ENCODE results near the gene TLR7.

TLR7 gene

GRCh38 chrX:12903646-12904045 lies 36.8 kb downstream of the TLR7 start:
- Mint-ChIP-seq H3K27ac (no peak overlapping the region), H3K4me3 (no peak overlapping the region), H3K4me1 (peaks cover 11% of the 10 kb centered on the region), H3K9me3 (no peaks in the 10 kb centered on the region), H3K27me3 (no peaks in the 10 kb centered on the region), H3K36me3 (no peaks in the 10 kb centered on the region)

GRCh38 chrX:12906046-12906761 lies 39.3 kb downstream of the TLR7 start, which contains the start of gene TLR8:
TSS of gene TLR8 (plus strand) at chrX:12906620. CDS start at chrX:12906707, 87 bp downstream.
- Mint-ChIP-seq H3K36me3 (no peaks in the 10 kb centered on the region), H3K9me3 (no peaks in the 10 kb centered on the region), H3K4me3 (no peak within 1 kb of the TSS), H3K27ac (no peak within 1 kb of the TSS), H3K4me1 (peaks cover 20% of the 10 kb centered on the region), H3K27me3 (no peaks in the 10 kb centered on the region)

GRCh38 chrX:12910423-12911121 lies 43.7 kb downstream of the TLR7 start:
- Mint-ChIP-seq H3K27ac (no peak overlapping the region), H3K4me1 (peaks cover 19% of the 10 kb centered on the region), H3K9me3 (no peaks in the 10 kb centered on the region), H3K4me3 (no peak overlapping the region), H3K36me3 (no peaks in the 10 kb centered on the region), H3K27me3 (no peaks in the 10 kb centered on the region)

- Mint-ChIP-seq H3K4me1 (peaks cover 19% of the 10 kb centered on the region), H3K36me3 (no peaks in the 10 kb centered on the region)
Measured at GRCh38 chrX:12911122-12911470, 44.2 kb downstream of the TLR7 start.

GRCh38 chrX:12912791-12913482 lies 46.1 kb downstream of the TLR7 start:
- H3K4me3 Mint-ChIP-seq: no peak overlapping the region

More at GRCh38 chrX:12911122-12911470, 44.2 kb downstream of the TLR7 start:
- Mint-ChIP-seq H3K4me3 (no peak overlapping the region), H3K27ac (no peak overlapping the region), H3K27me3 (no peaks in the 10 kb centered on the region), H3K9me3 (no peaks in the 10 kb centered on the region)

GRCh38 chrX:12917753-12918152 lies 50.9 kb downstream of the TLR7 start:
- Mint-ChIP-seq H3K9me3 (no peaks in the 10 kb centered on the region), H3K27me3 (no peaks in the 10 kb centered on the region), H3K4me1 (no peaks in the 10 kb centered on the region), H3K27ac (no peak overlapping the region), H3K36me3 (no peaks in the 10 kb centered on the region), H3K4me3 (no peak overlapping the region)

More at GRCh38 chrX:12912791-12913482, 46.1 kb downstream of the TLR7 start:
- no peaks in the 10 kb centered on the region for H3K9me3 Mint-ChIP-seq
- peaks cover 19% of the 10 kb centered on the region for H3K4me1 Mint-ChIP-seq
- H3K27ac Mint-ChIP-seq: no peak overlapping the region
- no peaks in the 10 kb centered on the region for H3K27me3 Mint-ChIP-seq
- H3K36me3 Mint-ChIP-seq: no peaks in the 10 kb centered on the region

GRCh38 chrX:12919051-12919450 lies 52.2 kb downstream of the TLR7 start:
- Mint-ChIP-seq H3K36me3 (no peaks in the 10 kb centered on the region), H3K27me3 (no peaks in the 10 kb centered on the region), H3K27ac (no peak overlapping the region), H3K9me3 (no peaks in the 10 kb centered on the region), H3K4me3 (no peak overlapping the region), H3K4me1 (no peaks in the 10 kb centered on the region)

GRCh38 chrX:12919620-12920019 lies 52.7 kb downstream of the TLR7 start:
- H3K36me3 Mint-ChIP-seq: no peaks in the 10 kb centered on the region
- H3K4me3 Mint-ChIP-seq: no peak overlapping the region
- H3K27ac Mint-ChIP-seq: no peak overlapping the region
- H3K9me3 Mint-ChIP-seq: no peaks in the 10 kb centered on the region
- no peaks in the 10 kb centered on the region for H3K4me1 Mint-ChIP-seq
- no peaks in the 10 kb centered on the region for H3K27me3 Mint-ChIP-seq

GRCh38 chrX:12920990-12921389 lies 54.1 kb downstream of the TLR7 start:
- Mint-ChIP-seq H3K4me3 (no peak overlapping the region), H3K27me3 (no peaks in the 10 kb centered on the region), H3K4me1 (no peaks in the 10 kb centered on the region), H3K27ac (no peak overlapping the region), H3K9me3 (no peaks in the 10 kb centered on the region), H3K36me3 (no peaks in the 10 kb centered on the region)

- Mint-ChIP-seq H3K27me3 (no peaks in the 10 kb centered on the region), H3K27ac (no peak overlapping the region), H3K4me1 (no peaks in the 10 kb centered on the region), H3K36me3 (no peaks in the 10 kb centered on the region), H3K4me3 (no peak overlapping the region), H3K9me3 (no peaks in the 10 kb centered on the region)
Measured at GRCh38 chrX:12921886-12922598, 55.2 kb downstream of the TLR7 start.

GRCh38 chrX:12922599-12922919 lies 55.7 kb downstream of the TLR7 start:
- Mint-ChIP-seq H3K4me3 (no peak overlapping the region), H3K36me3 (no peaks in the 10 kb centered on the region), H3K27ac (no peak overlapping the region), H3K4me1 (no peaks in the 10 kb centered on the region), H3K9me3 (no peaks in the 10 kb centered on the region), H3K27me3 (no peaks in the 10 kb centered on the region)

- no peaks in the 10 kb centered on the region for H3K27me3 Mint-ChIP-seq
- H3K36me3 Mint-ChIP-seq: no peaks in the 10 kb centered on the region
- H3K27ac Mint-ChIP-seq: no peak overlapping the region
- no peaks in the 10 kb centered on the region for H3K9me3 Mint-ChIP-seq
- H3K4me3 Mint-ChIP-seq: no peak overlapping the region
- no peaks in the 10 kb centered on the region for H3K4me1 Mint-ChIP-seq
Measured at GRCh38 chrX:12929701-12930100, 62.8 kb downstream of the TLR7 start.

- H3K4me3 Mint-ChIP-seq: no peak overlapping the region
- H3K27me3 Mint-ChIP-seq: no peaks in the 10 kb centered on the region
- H3K4me1 Mint-ChIP-seq: no peaks in the 10 kb centered on the region
- H3K36me3 Mint-ChIP-seq: no peaks in the 10 kb centered on the region
- H3K27ac Mint-ChIP-seq: no peak overlapping the region
- no peaks in the 10 kb centered on the region for H3K9me3 Mint-ChIP-seq
Measured at GRCh38 chrX:12930150-12930549, 63.3 kb downstream of the TLR7 start.

- H3K4me3 Mint-ChIP-seq: no peak overlapping the region
- H3K27ac Mint-ChIP-seq: no peak overlapping the region
- no peaks in the 10 kb centered on the region for H3K36me3 Mint-ChIP-seq
- H3K9me3 Mint-ChIP-seq: no peaks in the 10 kb centered on the region
- no peaks in the 10 kb centered on the region for H3K4me1 Mint-ChIP-seq
- H3K27me3 Mint-ChIP-seq: no peaks in the 10 kb centered on the region
Measured at GRCh38 chrX:12932244-12932643, 65.4 kb downstream of the TLR7 start.

GRCh38 chrX:12934850-12935249 lies 68.0 kb downstream of the TLR7 start:
- Mint-ChIP-seq H3K9me3 (no peaks in the 10 kb centered on the region), H3K36me3 (no peaks in the 10 kb centered on the region), H3K27ac (no peak overlapping the region), H3K4me3 (no peak overlapping the region), H3K4me1 (no peaks in the 10 kb centered on the region), H3K27me3 (no peaks in the 10 kb centered on the region)

GRCh38 chrX:12936947-12937346 lies 70.1 kb downstream of the TLR7 start:
- Mint-ChIP-seq H3K4me1 (no peaks in the 10 kb centered on the region), H3K4me3 (no peak overlapping the region), H3K27ac (no peak overlapping the region), H3K36me3 (no peaks in the 10 kb centered on the region), H3K9me3 (no peaks in the 10 kb centered on the region), H3K27me3 (no peaks in the 10 kb centered on the region)
